HCT116 (cell line): ENCODE results near the gene SLC10A6. TPM values are rescaled to one million over a fixed set of nuclear protein-coding genes. Genes with fewer than 3 reads are reported as not detected.

Source experiments
- ATAC-seq: fragments of 200-7000 bp; cut with Tn5 transposase; 2 replicates; pipeline ENCODE4 v1.9.1; 2020; ENCODE audit warnings: mild to moderate bottlenecking, moderate library complexity
- BruUV-seq: library from RNA; stranded (reverse); fragments of 400-500 nt; replicated peaks from 2 replicates; lab custom pipeline; 2021; lab: Mats Ljungman, UMichigan
- CTCF ChIA-PET: fragments of 300-600 bp; sonication (Branson Sonifier 250); formaldehyde crosslinking; loops from one replicate; lab custom pipeline; 2021; ENCODE audit warnings: antibody characterized with exemption; lab: Charles Lee
- POLR2A ChIA-PET: fragments of 300-600, 350-600 bp; sonication (Branson Sonifier 250); formaldehyde crosslinking; loops from one replicate; lab custom pipeline; 2021; ENCODE audit warnings: antibody characterized with exemption; lab: Charles Lee
- RAD21 ChIA-PET, 2 experiments: fragments of 300-600 bp; sonication (Branson Sonifier 250); formaldehyde crosslinking; loops; one replicate each; lab custom pipeline; 2023; ENCODE audit warnings: low total read pairs in 2 of 2; ENCODE audit not compliant: uncharacterized antibody in 2 of 2, unreplicated experiment in 2 of 2, low non-redundant PET in 1 of 2; lab: Charles Lee
- DNase-seq: peaks from one replicate; pipeline ENCODE4 v3.0.0-alpha.2; 2010; ENCODE audit warnings: low read depth, low spot score
- H2AFZ ChIP-seq: fragments of 200-600 bp; shearing (Covaris generic), sonication (generic); 2 replicates; pipeline ENCODE4 v1.6.1; 2017; ENCODE audit warnings: low read depth, mixed run types, mixed read lengths, antibody characterized with exemption, low read length; ENCODE audit not compliant: poor library complexity, severe bottlenecking
- H3K27ac ChIP-seq: 2 replicates; pipeline ENCODE4 v1.5.1; 2012; ENCODE audit warnings: low read depth, low read length
- H3K27me3 ChIP-seq: fragments of 200-600 bp; sonication (generic); 2 replicates; pipeline ENCODE4 v1.6.1; 2016; ENCODE audit warnings: mixed run types, low read length, mixed read lengths; ENCODE audit not compliant: insufficient read depth
- H3K36me3 ChIP-seq, 2 experiments: fragments of 200-500 bp in 1 of 2; fragments of 200-600 bp in 1 of 2; sonication (Bioruptor generic) in 1 of 2; sonication (generic) in 1 of 2; 2 replicates each; pipeline versions ENCODE4 v1.5.1 to v1.6.1; 2014 to 2016; ENCODE audit warnings: low read length in 2 of 2, inconsistent platforms in 1 of 2, mixed read lengths in 1 of 2, mixed run types in 1 of 2; ENCODE audit not compliant: insufficient read depth in 2 of 2, control insufficient read depth in 1 of 2
- H3K4me1 ChIP-seq, 2 experiments: fragments of 200-600 bp in 1 of 2; sonication (generic) in 1 of 2; 2 replicates each; pipeline versions ENCODE4 v1.5.1 to v1.6.1; 2012 to 2017; ENCODE audit warnings: low read length in 2 of 2, inconsistent platforms in 1 of 2, mild to moderate bottlenecking in 1 of 2, mixed read lengths in 1 of 2, mixed run types in 1 of 2, moderate library complexity in 1 of 2; ENCODE audit not compliant: insufficient read depth in 2 of 2, control insufficient read depth in 1 of 2
- H3K4me2 ChIP-seq: fragments of 200-600 bp; sonication (generic); 2 replicates; pipeline ENCODE4 v1.6.1; 2017; ENCODE audit warnings: mixed run types, low read length, mixed read lengths
- H3K4me3 ChIP-seq, 2 experiments: fragments of 200-600 bp in 1 of 2; sonication (generic) in 1 of 2; replicated peaks in 1 of 2; 2 replicates each; pipeline ENCODE4 v1.5.1; 2011 to 2016; ENCODE audit warnings: low read length in 2 of 2, control low read depth in 1 of 2, low read depth in 1 of 2, mild to moderate bottlenecking in 1 of 2, mixed read lengths in 1 of 2, mixed run types in 1 of 2
- H3K79me2 ChIP-seq: fragments of 200-600 bp; sonication (generic); 2 replicates; pipeline ENCODE4 v1.6.1; 2017; ENCODE audit warnings: mild to moderate bottlenecking, mixed run types, low read length, moderate library complexity, mixed read lengths; ENCODE audit not compliant: insufficient read depth
- H3K9ac ChIP-seq: fragments of 200-600 bp; sonication (generic); 2 replicates; pipeline ENCODE4 v1.6.1; 2016; ENCODE audit warnings: low read length, mixed read lengths
- H3K9me2 ChIP-seq: fragments of 200-600 bp; sonication (generic), shearing (Covaris generic); 2 replicates; pipeline ENCODE4 v1.6.1; 2017; ENCODE audit warnings: mixed run types, mild to moderate bottlenecking, moderate library complexity; ENCODE audit not compliant: insufficient read depth
- H3K9me3 ChIP-seq, 2 experiments: fragments of 200-500 bp in 1 of 2; fragments of 200-600 bp in 1 of 2; sonication (Bioruptor generic) in 1 of 2; sonication (generic) in 1 of 2; 2 replicates each; pipeline ENCODE4 v1.6.1; 2014 to 2017; ENCODE audit warnings: low read length in 2 of 2, mixed read lengths in 2 of 2, inconsistent platforms in 1 of 2, low read depth in 1 of 2, mild to moderate bottlenecking in 1 of 2, mixed run types in 1 of 2, moderate library complexity in 1 of 2; ENCODE audit not compliant: control insufficient read depth in 1 of 2, insufficient read depth in 1 of 2
- H4K20me1 ChIP-seq: fragments of 200-600 bp; sonication (generic), shearing (Covaris generic); 2 replicates; pipeline ENCODE4 v1.6.1; 2017; ENCODE audit warnings: mixed run types, mild to moderate bottlenecking, moderate library complexity; ENCODE audit not compliant: insufficient read depth
- CBX3 ChIP-seq: IDR thresholded peaks from 2 replicates; pipeline ENCODE4 v1.6.1; 2012; ENCODE audit warnings: low read depth
- CEBPB ChIP-seq: IDR thresholded peaks from 2 replicates; pipeline ENCODE4 v1.6.1; 2012; ENCODE audit warnings: low read depth
- EGR1 ChIP-seq: IDR thresholded peaks from 2 replicates; pipeline ENCODE4 v1.6.1; 2012; ENCODE audit warnings: low read depth
- ELF1 ChIP-seq: IDR thresholded peaks from 2 replicates; pipeline ENCODE4 v1.6.1; 2012; ENCODE audit warnings: low read depth, borderline replicate concordance
- EZH2 ChIP-seq: fragments of 200-600 bp; sonication (generic); IDR thresholded peaks from 2 replicates; pipeline ENCODE4 v1.6.1; 2017; ENCODE audit warnings: antibody characterized with exemption, mixed run types
- FOSL1 ChIP-seq: IDR thresholded peaks from 2 replicates; pipeline ENCODE4 v1.6.1; 2012; ENCODE audit warnings: low read depth
- JUND ChIP-seq: IDR thresholded peaks from 2 replicates; pipeline ENCODE4 v1.6.1; 2012
- POLR2A ChIP-seq: IDR thresholded peaks from 2 replicates; pipeline ENCODE4 v1.7.0; 2011; ENCODE audit warnings: borderline replicate concordance; ENCODE audit not compliant: insufficient read depth, insufficient read length; ENCODE audit errors: extremely low read depth
- RAD21 ChIP-seq: IDR thresholded peaks from 2 replicates; pipeline ENCODE4 v1.6.1; 2012; ENCODE audit warnings: low read depth, mild to moderate bottlenecking
- SIN3A ChIP-seq: IDR thresholded peaks from 2 replicates; pipeline ENCODE4 v1.6.1; 2012; ENCODE audit warnings: low read depth
- SP1 ChIP-seq: IDR thresholded peaks from 2 replicates; pipeline ENCODE4 v1.6.1; 2012; ENCODE audit warnings: low read depth
- YY1 ChIP-seq: IDR thresholded peaks from 2 replicates; pipeline ENCODE4 v1.6.1; 2011; ENCODE audit warnings: low read length, low read depth, moderate library complexity, mild to moderate bottlenecking; ENCODE audit not compliant: insufficient replicate concordance; ENCODE audit errors: extremely low read depth
- intact Hi-C: fragments of 100-400 bp; cut with micrococcal nuclease; formaldehyde crosslinking; loops from 2 replicates; pipeline ENCODE4 v1.10.0; 2022
- total RNA-seq: library from RNA; stranded (reverse); gene quantifications from one replicate; pipeline ENCODE4 v1.2.1, GENCODE V29; 2021; ENCODE audit not compliant: unreplicated experiment
- TF ChIP-seq, protein P1 (sequence below): IDR thresholded peaks from 2 replicates; pipeline ENCODE4 v1.6.1; 2012
- TF ChIP-seq, protein P2 (sequence below), 3 experiments: fragments of 200-600 bp in 1 of 3; sonication (generic) in 1 of 3; IDR thresholded peaks in 2 of 3; conservative IDR thresholded peaks in 1 of 3; 2 replicates each; pipeline ENCODE4 v1.5.1; 2012 to 2017; ENCODE audit warnings: low read depth in 2 of 3, low read length in 2 of 3, antibody characterized with exemption in 1 of 3, borderline replicate concordance in 1 of 3, control low read depth in 1 of 3, mild to moderate bottlenecking in 1 of 3, mixed read lengths in 1 of 3, mixed run types in 1 of 3, moderate library complexity in 1 of 3; ENCODE audit not compliant: insufficient read depth in 1 of 3
- TF ChIP-seq, protein P3 (sequence below): IDR thresholded peaks from 2 replicates; pipeline ENCODE4 v1.6.1; 2012

Gene SLC10A6
- total RNA-seq, 1 experiment from 2014 or later: not detected

DNA sequence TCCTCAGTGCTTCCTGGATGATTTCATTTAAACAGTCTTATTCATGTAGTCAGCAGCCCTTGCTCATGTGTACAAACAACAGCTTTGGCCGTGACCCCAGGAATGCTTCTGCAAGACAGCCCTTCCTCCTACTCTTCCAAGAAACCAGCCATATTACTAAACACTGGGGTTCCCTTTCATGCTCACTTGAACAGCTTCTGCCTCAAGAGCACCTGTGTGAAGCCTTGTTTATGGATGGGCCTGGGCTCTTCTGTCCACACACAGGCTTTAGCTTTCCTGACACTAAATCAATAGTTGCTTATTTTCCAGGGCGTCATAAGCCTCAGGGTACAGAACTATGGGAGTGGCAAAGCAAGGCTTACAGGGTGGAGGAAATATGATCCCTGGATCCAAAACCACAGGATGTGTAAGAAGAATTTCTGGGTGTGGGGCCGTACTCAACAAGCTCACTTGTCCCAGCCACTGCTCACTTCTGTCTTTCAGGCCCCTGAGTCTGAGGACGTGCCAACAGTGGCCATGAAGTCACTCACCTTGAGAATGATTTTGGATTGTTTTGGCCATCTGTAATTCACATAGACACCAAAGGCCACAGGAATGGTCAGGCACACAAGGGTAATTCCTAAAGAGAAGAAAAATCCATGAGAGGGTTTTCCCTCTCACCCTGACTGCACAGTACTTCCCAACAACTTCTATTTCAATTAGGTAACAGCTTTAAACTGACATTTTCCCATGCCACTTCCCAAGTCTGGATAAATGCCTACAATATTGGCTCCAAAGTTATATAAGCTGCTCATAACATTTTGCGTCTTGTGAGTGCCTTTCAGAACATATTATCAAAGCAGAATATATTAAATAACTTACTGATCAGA is 17.7 kb downstream of the SLC10A6 start:
- Histone ChIP-seq H3K9me3 (no peaks in the 10 kb centered on the region), H3K4me2 (peak overlapping the region; percentile 65), H3K27me3 (no peaks in the 10 kb centered on the region), H3K9me2 (no peaks in the 10 kb centered on the region), H4K20me1 (no peaks in the 10 kb centered on the region), H3K27ac (peak overlapping the region; percentile 26), H3K9ac (0 out of 2 replicates have a peak overlapping the region, but pooled peaks have one; percentile 6), H3K4me1 (peaks cover 6 to 22% of the 10 kb centered on the region in 2 experiments), H3K79me2 (no peaks in the 10 kb centered on the region), H3K36me3 (no peaks in the 10 kb centered on the region), H2AFZ (peak overlapping the region; percentile 81), H3K4me3 (peak overlapping the region in 1 of 2 experiments; percentile 20; a peak in 2 of 4 replicates)
- RAD21 ChIA-PET: interaction anchor here in 1 of 2 experiments (0.8 kb wide), 1 partner anchor 16 kb away, joined by 3 read pairs; no protein-coding TSS in a partner anchor
- intact Hi-C loops: loop anchor here (2.0 kb wide), 1 partner anchor 59 kb away; no protein-coding TSS in a partner anchor
- CTCF ChIA-PET: no interaction called here
- peak; percentile 89 for ATAC-seq
- POLR2A ChIA-PET: no interaction called here
- peak; percentile 69 for TF ChIP-seq SP1
- peak; percentile 6; the same call in 1 of the 2 replicates for TF ChIP-seq RAD21
- TF ChIP-seq JUND: peak; percentile 25; the same call in 1 of the 2 replicates
- 0 out of 2 replicates have a peak, but pooled peaks have one; percentile 49 for TF ChIP-seq CEBPB
- TF ChIP-seq, protein P1, sequence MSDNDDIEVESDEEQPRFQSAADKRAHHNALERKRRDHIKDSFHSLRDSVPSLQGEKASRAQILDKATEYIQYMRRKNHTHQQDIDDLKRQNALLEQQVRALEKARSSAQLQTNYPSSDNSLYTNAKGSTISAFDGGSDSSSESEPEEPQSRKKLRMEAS: 0 out of 2 replicates have a peak, but pooled peaks have one; percentile 49
- peak; percentile 63; the same call in 1 of the 2 replicates for TF ChIP-seq CBX3
- TF ChIP-seq ELF1: no peak
- no peak for TF ChIP-seq EZH2
- peak; percentile 70 for DNase-seq
- BruUV-seq: no TSS peak

DNA sequence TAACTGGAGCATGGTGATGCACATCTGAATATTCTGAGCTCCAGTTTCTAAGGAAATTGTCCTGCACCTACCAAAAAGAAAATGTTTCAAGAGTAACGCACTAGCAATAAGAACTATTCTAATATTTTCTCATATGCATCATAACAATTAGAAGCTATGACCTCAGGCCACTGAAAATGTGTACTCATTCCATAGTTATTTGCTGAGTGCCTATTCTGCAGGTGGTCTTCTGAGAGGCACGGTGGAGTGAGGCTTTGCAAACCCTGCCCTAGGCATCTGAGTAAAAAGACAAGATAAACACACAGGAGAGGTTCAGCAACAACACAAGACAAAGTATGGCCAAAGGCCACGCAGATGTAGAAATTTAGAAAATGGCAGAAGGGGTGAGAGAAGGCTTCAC is 23.7 kb downstream of the SLC10A6 start:
- Histone ChIP-seq H3K4me1 (no peaks in the 10 kb centered on the region; a peak in 1 of 4 replicates), H2AFZ (no peak overlapping the region), H3K4me3 (no peak overlapping the region), H3K27ac (no peak overlapping the region), H3K79me2 (no peaks in the 10 kb centered on the region)
- intact Hi-C loops: no loop called here
- no peak for ATAC-seq
- TF ChIP-seq SIN3A (no peak), FOSL1 (no peak), JUND (no peak), POLR2A (no peak), EGR1 (no peak), RAD21 (no peak), YY1 (no peak), CBX3 (no peak)
- TF ChIP-seq, protein P2, sequence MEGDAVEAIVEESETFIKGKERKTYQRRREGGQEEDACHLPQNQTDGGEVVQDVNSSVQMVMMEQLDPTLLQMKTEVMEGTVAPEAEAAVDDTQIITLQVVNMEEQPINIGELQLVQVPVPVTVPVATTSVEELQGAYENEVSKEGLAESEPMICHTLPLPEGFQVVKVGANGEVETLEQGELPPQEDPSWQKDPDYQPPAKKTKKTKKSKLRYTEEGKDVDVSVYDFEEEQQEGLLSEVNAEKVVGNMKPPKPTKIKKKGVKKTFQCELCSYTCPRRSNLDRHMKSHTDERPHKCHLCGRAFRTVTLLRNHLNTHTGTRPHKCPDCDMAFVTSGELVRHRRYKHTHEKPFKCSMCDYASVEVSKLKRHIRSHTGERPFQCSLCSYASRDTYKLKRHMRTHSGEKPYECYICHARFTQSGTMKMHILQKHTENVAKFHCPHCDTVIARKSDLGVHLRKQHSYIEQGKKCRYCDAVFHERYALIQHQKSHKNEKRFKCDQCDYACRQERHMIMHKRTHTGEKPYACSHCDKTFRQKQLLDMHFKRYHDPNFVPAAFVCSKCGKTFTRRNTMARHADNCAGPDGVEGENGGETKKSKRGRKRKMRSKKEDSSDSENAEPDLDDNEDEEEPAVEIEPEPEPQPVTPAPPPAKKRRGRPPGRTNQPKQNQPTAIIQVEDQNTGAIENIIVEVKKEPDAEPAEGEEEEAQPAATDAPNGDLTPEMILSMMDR (IDR thresholded peaks at IDR 0.05 in 2 of 3, conservative IDR thresholded peaks at IDR 0.05 in 1 of 3; ENCODE audit: borderline replicate concordance in 1 of 3, insufficient read depth in 1 of 3, low read depth in 2 of 3, low read length in 2 of 3): no peak
- TF ChIP-seq, protein P1: no peak
- TF ChIP-seq, protein P3, sequence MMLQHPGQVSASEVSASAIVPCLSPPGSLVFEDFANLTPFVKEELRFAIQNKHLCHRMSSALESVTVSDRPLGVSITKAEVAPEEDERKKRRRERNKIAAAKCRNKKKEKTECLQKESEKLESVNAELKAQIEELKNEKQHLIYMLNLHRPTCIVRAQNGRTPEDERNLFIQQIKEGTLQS: no peak
- TF ChIP-seq, all 23 proteins: peak for 0
- no peaks in the 10 kb centered on the region for H3K9me2 ChIP-seq
- ChIA-PET POLR2A (no interaction called here), RAD21 (no interaction called here), CTCF (no interaction called here)
- H4K20me1 ChIP-seq: no peaks in the 10 kb centered on the region
- no peak for DNase-seq
- H3K36me3 ChIP-seq: no peaks in the 10 kb centered on the region
- no peaks in the 10 kb centered on the region for H3K27me3 ChIP-seq
- H3K9me3 ChIP-seq: no peaks in the 10 kb centered on the region
- no peak overlapping the region for H3K4me2 ChIP-seq
- no peak overlapping the region for H3K9ac ChIP-seq
- no TSS peak for BruUV-seq
